Measurements from ENCODE around the gene TOM1L2. TPM values are rescaled to one million over a fixed set of nuclear protein-coding genes. Genes with fewer than 3 reads are reported as not detected.
"Not testable (repeated sequence)": the region's sequence is repeated elsewhere in the genome, so short reads cannot be mapped to it uniquely, and the experiment has no call there.

The TOM1L2 gene
- total RNA-seq, 1 experiment from 2014 or later: 32.0 TPM

DNA sequence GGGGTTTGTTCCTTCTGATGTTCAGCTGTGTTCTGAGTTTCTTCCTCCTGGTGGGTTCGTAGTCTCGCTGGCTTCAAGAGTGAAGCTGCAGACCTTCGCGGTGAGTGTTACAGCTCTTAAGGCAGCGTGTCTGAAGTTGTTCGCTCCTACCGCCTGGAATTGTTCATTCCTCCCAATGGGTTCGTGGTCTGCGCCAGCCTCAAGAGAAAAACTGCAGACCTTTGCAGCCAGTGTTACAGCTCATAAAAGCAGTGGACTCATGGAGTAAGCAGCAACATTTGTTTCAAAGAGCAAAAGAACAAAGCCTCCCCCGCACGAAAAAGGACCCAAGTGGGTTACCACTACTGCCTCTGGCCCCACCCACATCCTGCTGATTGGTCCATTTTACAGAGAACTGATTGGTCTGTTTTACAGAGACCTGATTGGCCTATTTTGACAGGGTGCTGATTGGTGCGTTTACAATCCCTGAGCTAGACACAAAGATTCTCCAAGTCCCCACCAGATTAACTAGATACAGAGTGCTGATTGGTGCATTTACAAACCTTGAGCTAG is 16.3 kb downstream of the TOM1L2 start:
- Histone ChIP-seq H3K36me3 (peaks cover 34% of the 10 kb centered on the region), H3K4me1 (replicated peaks) (peaks cover 64% of the 10 kb centered on the region)
- not testable (repeated sequence) for H3K9me3 ChIP-seq (replicated peaks); DNase-seq (ENCODE audit: low read depth in 1 of 2, low spot score in 2 of 2); H3K27ac ChIP-seq; H3K4me3 ChIP-seq; H3K27me3 ChIP-seq (replicated peaks)

DNA sequence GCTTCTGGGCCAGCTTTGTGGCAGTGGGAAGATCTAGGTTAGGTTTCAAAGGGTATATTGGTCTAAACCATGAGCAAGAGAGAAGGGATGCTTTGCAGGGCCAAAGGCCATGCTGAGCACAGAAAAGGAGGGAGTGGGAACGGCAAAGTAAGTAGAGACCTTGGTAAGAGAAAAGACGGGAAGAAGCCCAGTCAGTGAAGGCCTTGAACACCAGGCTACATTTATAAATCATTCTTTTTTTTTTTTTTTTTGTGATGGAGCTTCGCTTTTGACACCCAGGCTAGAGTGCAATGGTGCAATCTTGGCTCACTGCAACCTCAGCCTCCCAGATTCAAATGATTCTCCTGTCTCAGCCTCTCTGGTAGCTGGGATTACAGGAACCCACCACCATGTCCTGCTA is 18.1 kb downstream of the TOM1L2 start:
- no peaks in the 10 kb centered on the region for H3K9me3 ChIP-seq (replicated peaks)
- no peak overlapping the region for H3K27ac ChIP-seq
- no peak overlapping the region for H3K4me3 ChIP-seq
- peaks cover 40% of the 10 kb centered on the region for H3K36me3 ChIP-seq
- H3K27me3 ChIP-seq (replicated peaks): no peaks in the 10 kb centered on the region
- DNase-seq (ENCODE audit: low read depth in 1 of 2, low spot score in 2 of 2): no peak
- H3K4me1 ChIP-seq (replicated peaks): peaks cover 55% of the 10 kb centered on the region

- peaks cover 55% of the 10 kb centered on the region for H3K4me1 ChIP-seq (replicated peaks)
- no peaks in the 10 kb centered on the region for H3K9me3 ChIP-seq (replicated peaks)
- no peaks in the 10 kb centered on the region for H3K27me3 ChIP-seq (replicated peaks)
- peaks cover 41% of the 10 kb centered on the region for H3K36me3 ChIP-seq
- H3K4me3 ChIP-seq: no peak overlapping the region
- DNase-seq (ENCODE audit: low read depth in 1 of 2, low spot score in 2 of 2): no peak
- H3K27ac ChIP-seq: peak overlapping the region; percentile 73
Observed at GRCh38 chr17:17952691-17953090, 19.5 kb downstream of the TOM1L2 start.

- no peak for DNase-seq (ENCODE audit: low read depth in 1 of 2, low spot score in 2 of 2)
- Histone ChIP-seq H3K27me3 (replicated peaks) (no peaks in the 10 kb centered on the region), H3K27ac (peak overlapping the region; percentile 73), H3K4me1 (replicated peaks) (peaks cover 49% of the 10 kb centered on the region), H3K4me3 (no peak overlapping the region), H3K9me3 (replicated peaks) (no peaks in the 10 kb centered on the region), H3K36me3 (peaks cover 33% of the 10 kb centered on the region)
Observed at GRCh38 chr17:17951524-17951923, 20.7 kb downstream of the TOM1L2 start.

DNA sequence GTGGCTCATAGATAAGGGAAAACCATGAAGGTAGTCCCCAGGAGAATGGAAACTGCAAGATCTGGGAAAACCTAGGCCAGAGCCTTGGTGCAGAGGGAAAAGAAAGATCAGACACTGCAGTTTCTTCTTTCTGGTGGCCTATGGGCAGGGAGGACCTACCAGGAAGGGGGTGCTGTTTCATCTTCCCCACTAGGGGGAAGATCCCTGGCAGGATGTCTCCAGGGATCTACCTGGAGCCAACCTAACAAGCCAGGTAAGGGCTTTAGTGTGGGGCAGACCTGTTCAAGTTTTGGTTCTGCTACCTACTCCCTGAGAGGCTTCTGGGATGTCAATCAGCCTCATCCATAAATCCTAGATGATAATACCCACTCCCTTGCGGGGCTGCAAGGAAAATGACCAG is 21.4 kb downstream of the TOM1L2 start:
- Histone ChIP-seq H3K27ac (no peak overlapping the region), H3K4me1 (replicated peaks) (peaks cover 48% of the 10 kb centered on the region), H3K4me3 (no peak overlapping the region), H3K27me3 (replicated peaks) (no peaks in the 10 kb centered on the region), H3K36me3 (peaks cover 26% of the 10 kb centered on the region), H3K9me3 (replicated peaks) (no peaks in the 10 kb centered on the region)
- no peak for DNase-seq (ENCODE audit: low read depth in 1 of 2, low spot score in 2 of 2)

- no peak for DNase-seq (ENCODE audit: low read depth in 1 of 2, low spot score in 2 of 2)
- H3K27ac ChIP-seq: no peak overlapping the region
- peaks cover 22% of the 10 kb centered on the region for H3K36me3 ChIP-seq
- no peak overlapping the region for H3K4me3 ChIP-seq
- no peaks in the 10 kb centered on the region for H3K9me3 ChIP-seq (replicated peaks)
- H3K27me3 ChIP-seq (replicated peaks): no peaks in the 10 kb centered on the region
- peaks cover 48% of the 10 kb centered on the region for H3K4me1 ChIP-seq (replicated peaks)
Observed at GRCh38 chr17:17950347-17950746, 21.9 kb downstream of the TOM1L2 start.

GRCh38 chr17:17947966-17948365 is 24.2 kb downstream of the TOM1L2 start:
- peaks cover 12% of the 10 kb centered on the region; the same call in 1 of the 2 replicates for H3K36me3 ChIP-seq
- H3K27ac ChIP-seq: 0 out of 2 replicates have a peak overlapping the region, but pooled peaks have one; percentile 18
- no peaks in the 10 kb centered on the region for H3K9me3 ChIP-seq (replicated peaks)
- peaks cover 61% of the 10 kb centered on the region for H3K4me1 ChIP-seq (replicated peaks)
- H3K4me3 ChIP-seq: no peak overlapping the region
- H3K27me3 ChIP-seq (replicated peaks): no peaks in the 10 kb centered on the region
- no peak for DNase-seq (ENCODE audit: low read depth in 1 of 2, low spot score in 2 of 2)

DNA sequence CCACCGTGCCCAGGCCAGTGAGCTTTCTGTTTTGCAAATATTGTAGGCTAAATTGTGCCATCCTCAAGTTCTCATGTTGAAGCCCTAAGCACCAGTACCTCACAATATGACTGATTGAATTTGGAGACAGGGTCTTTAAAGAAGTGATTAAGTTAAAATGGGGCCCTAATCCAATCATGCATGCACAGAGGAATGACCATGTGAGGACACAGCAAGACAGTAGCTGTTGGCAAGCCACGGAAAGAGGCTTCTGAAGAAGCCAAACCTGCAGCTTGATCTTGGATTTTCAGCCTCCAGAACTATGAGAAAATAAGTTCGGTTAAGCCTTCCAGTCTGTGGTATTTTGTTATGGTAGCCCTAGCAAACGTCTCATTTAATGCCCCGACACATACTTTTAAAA is 24.9 kb downstream of the TOM1L2 start:
- Histone ChIP-seq H3K4me3 (no peak overlapping the region), H3K36me3 (peaks cover 8% of the 10 kb centered on the region; the same call in 1 of the 2 replicates), H3K9me3 (replicated peaks) (no peaks in the 10 kb centered on the region), H3K27ac (no peak overlapping the region), H3K27me3 (replicated peaks) (no peaks in the 10 kb centered on the region), H3K4me1 (replicated peaks) (peaks cover 61% of the 10 kb centered on the region)
- no peak for DNase-seq (ENCODE audit: low read depth in 1 of 2, low spot score in 2 of 2)

GRCh38 chr17:17946093-17946492 is 26.1 kb downstream of the TOM1L2 start:
- H3K9me3 ChIP-seq (replicated peaks): no peaks in the 10 kb centered on the region
- H3K4me3 ChIP-seq: no peak overlapping the region
- peaks cover 8% of the 10 kb centered on the region; the same call in 1 of the 2 replicates for H3K36me3 ChIP-seq
- DNase-seq (ENCODE audit: low read depth in 1 of 2, low spot score in 2 of 2): no peak
- H3K4me1 ChIP-seq (replicated peaks): peaks cover 63% of the 10 kb centered on the region
- H3K27ac ChIP-seq: no peak overlapping the region
- H3K27me3 ChIP-seq (replicated peaks): no peaks in the 10 kb centered on the region

GRCh38 chr17:17944743-17945142 is 27.5 kb downstream of the TOM1L2 start:
- Histone ChIP-seq H3K4me1 (replicated peaks) (peaks cover 68% of the 10 kb centered on the region), H3K9me3 (replicated peaks) (no peaks in the 10 kb centered on the region), H3K27ac (no peak overlapping the region), H3K4me3 (no peak overlapping the region), H3K36me3 (peaks cover 4% of the 10 kb centered on the region; the same call in 1 of the 2 replicates), H3K27me3 (replicated peaks) (no peaks in the 10 kb centered on the region)
- DNase-seq (ENCODE audit: low read depth in 1 of 2, low spot score in 2 of 2): no peak

GRCh38 chr17:17944242-17944641 is 28.0 kb downstream of the TOM1L2 start:
- Histone ChIP-seq H3K4me3 (no peak overlapping the region), H3K36me3 (peaks cover 3% of the 10 kb centered on the region; the same call in 1 of the 2 replicates), H3K9me3 (replicated peaks) (no peaks in the 10 kb centered on the region), H3K27me3 (replicated peaks) (no peaks in the 10 kb centered on the region), H3K27ac (no peak overlapping the region), H3K4me1 (replicated peaks) (peaks cover 72% of the 10 kb centered on the region)
- DNase-seq (ENCODE audit: low read depth in 1 of 2, low spot score in 2 of 2): no peak

DNA sequence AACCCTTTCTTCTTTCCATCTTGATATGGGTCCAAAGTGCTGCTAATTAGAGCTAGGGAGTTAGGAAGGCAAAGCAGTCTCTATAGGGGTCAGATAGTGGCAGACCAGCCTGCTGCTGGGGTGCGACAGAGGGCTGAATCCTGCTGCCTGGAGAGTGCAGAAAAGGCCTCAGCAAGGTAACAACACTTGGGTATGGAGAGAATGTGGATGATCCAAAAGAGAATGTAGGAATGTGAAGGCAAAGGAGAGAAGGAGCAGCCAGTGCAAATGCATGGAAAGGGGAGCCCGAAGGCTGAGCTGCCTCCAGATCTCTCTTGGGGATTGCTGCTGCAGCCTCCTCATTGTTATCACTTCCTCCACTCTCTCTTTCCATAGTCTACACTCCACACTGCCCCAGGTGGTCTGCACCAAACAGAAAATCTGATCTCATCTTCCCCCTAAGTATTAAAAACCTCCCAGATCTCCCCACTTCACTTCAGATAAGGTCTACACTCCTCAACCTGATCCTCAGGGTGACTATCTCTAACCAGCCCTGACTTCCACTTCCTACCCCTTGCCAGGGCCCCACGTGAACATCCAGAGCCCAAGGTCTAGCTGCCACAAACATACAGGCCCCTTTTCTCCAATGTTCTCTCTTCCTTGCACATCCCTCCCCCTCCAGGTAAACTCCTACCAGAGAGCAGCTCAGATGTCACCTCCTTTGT is 28.8 kb downstream of the TOM1L2 start:
- H3K4me3 ChIP-seq: no peak overlapping the region

GRCh38 chr17:17942846-17943245 is 29.4 kb downstream of the TOM1L2 start:
- DNase-seq (ENCODE audit: low read depth in 1 of 2, low spot score in 2 of 2): peak in 1 of 2 experiments; percentile 44
- peak overlapping the region; percentile 76 for H3K27ac ChIP-seq
- H3K4me1 ChIP-seq (replicated peaks): peaks cover 65% of the 10 kb centered on the region
- no peak overlapping the region for H3K4me3 ChIP-seq
- H3K9me3 ChIP-seq (replicated peaks): no peaks in the 10 kb centered on the region
- H3K36me3 ChIP-seq: no peaks in the 10 kb centered on the region
- no peaks in the 10 kb centered on the region for H3K27me3 ChIP-seq (replicated peaks)

More for the DNA sequence above, 28.8 kb downstream of the TOM1L2 start:
- peak overlapping the region; percentile 76 for H3K27ac ChIP-seq
- H3K27me3 ChIP-seq (replicated peaks): no peaks in the 10 kb centered on the region
- H3K9me3 ChIP-seq (replicated peaks): no peaks in the 10 kb centered on the region
- peaks cover 69% of the 10 kb centered on the region for H3K4me1 ChIP-seq (replicated peaks)
- H3K36me3 ChIP-seq: no peaks in the 10 kb centered on the region
- peak in 1 of 2 experiments; percentile 42 for DNase-seq (ENCODE audit: low read depth in 1 of 2, low spot score in 2 of 2)

DNA sequence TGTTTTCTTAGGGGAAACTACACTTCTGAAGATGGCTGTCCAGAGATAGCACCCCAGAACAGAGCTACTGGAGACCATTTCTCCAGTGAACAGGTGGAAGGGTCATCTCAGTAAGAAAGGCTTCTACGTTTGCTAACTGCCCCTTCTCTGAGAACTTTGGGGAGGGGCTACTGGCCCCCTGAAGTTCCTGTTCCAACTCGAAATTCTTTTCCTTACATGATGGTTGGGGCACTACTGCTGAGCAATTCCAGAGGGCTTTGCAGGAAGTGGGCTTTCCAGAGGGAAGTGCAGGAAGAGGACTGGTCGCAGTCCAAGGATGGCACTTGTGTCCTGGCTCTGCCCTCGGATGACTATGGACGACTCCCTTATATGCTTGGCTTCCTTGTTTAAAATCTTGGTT is 31.2 kb downstream of the TOM1L2 start:
- Histone ChIP-seq H3K36me3 (no peaks in the 10 kb centered on the region), H3K4me1 (replicated peaks) (peaks cover 76% of the 10 kb centered on the region), H3K4me3 (no peak overlapping the region), H3K27ac (peak overlapping the region; percentile 34), H3K27me3 (replicated peaks) (no peaks in the 10 kb centered on the region), H3K9me3 (replicated peaks) (no peaks in the 10 kb centered on the region)
- DNase-seq (ENCODE audit: low read depth in 1 of 2, low spot score in 2 of 2): no peak
